ENCODE measurements around the gene ZDHHC8. TPM values are rescaled to one million over a fixed set of nuclear protein-coding genes. Genes with fewer than 3 reads are reported as not detected.

Gene ZDHHC8
- total and polyA plus RNA-seq, 10 of the 15 experiments (the other 5 are each of a cell fraction or from before 2014, with no cell fraction given): 0.03 to 46.3 (median 5.3) TPM

GRCh38 chr22:20107951-20108756, 23.4 kb upstream of the ZDHHC8 start (continued):
- TF ChIP-seq MLLT1 (IDR thresholded peaks at IDR 0.05) (no peak), YBX1 (IDR thresholded peaks at IDR 0.05) (no peak), MEF2B (IDR thresholded peaks at IDR 0.05; ENCODE audit: partially characterized antibody, poor library complexity, severe bottlenecking) (no peak), YY1 (IDR thresholded peaks at IDR 0.05; ENCODE audit: low read depth, low read length) (no peak)

GRCh38 chr22:20108757-20109230, 22.8 kb upstream of the ZDHHC8 start:
- no peak overlapping the region for H3K4me2 ChIP-seq (ENCODE audit: control insufficient read depth, insufficient read depth)
- ChIA-PET POLR2A (no interaction called here), RAD21 (ENCODE audit: unreplicated experiment) (no interaction called here), CTCF (no interaction called here), SMC1A (ENCODE audit: uncharacterized antibody, unreplicated experiment) (no interaction called here)
- WGBS (ENCODE audit: insufficient coverage, insufficient replicate concordance, low lambda C conversion rate, missing lambda C conversion rate): 95% methylated on average over 12 of the region's 12 CpGs
- H2AFZ ChIP-seq (ENCODE audit: control insufficient read depth, low read depth, low read length): no peak overlapping the region
- FAIRE-seq (no peak), ATAC-seq (no peak), DNase-seq (ENCODE audit: low read depth, low spot score) (no peak)
- H3K4me1 ChIP-seq (ENCODE audit: control insufficient read depth, insufficient read depth, low read length): peaks cover 9% of the 10 kb centered on the region
- H3K27ac ChIP-seq (ENCODE audit: control insufficient read depth, insufficient read depth): no peak overlapping the region
- H3K27me3 ChIP-seq (replicated peaks in 1 of 2; ENCODE audit: control insufficient read depth in 2 of 2, insufficient read depth in 2 of 2, low read length in 1 of 2): no peaks in the 10 kb centered on the region
- H3K4me3 ChIP-seq: no peak overlapping the region
- H3K36me3 ChIP-seq (ENCODE audit: control insufficient read depth in 2 of 2, insufficient read depth in 2 of 2, low read length in 1 of 2): peaks cover 29 to 69% of the 10 kb centered on the region in 2 experiments; a peak in 3 of 4 replicates
- H4K20me1 ChIP-seq (ENCODE audit: control insufficient read depth, insufficient read depth): no peaks in the 10 kb centered on the region
- no peaks in the 10 kb centered on the region for H3K79me2 ChIP-seq (ENCODE audit: control insufficient read depth, insufficient read depth, low read length)
- no peaks in the 10 kb centered on the region; the same call in 2 of the 3 replicates for H3K9me3 ChIP-seq (replicated peaks; ENCODE audit: control insufficient read depth, insufficient read depth, low read length)
- TF ChIP-seq POLR2A (IDR thresholded peaks at IDR 0.05; ENCODE audit: low read depth, low read length) (peak; percentile 63; the same call in 1 of the 2 replicates), POLR2AphosphoS5 (IDR thresholded peaks at IDR 0.05; ENCODE audit: low read length) (0 out of 2 replicates have a peak, but pooled peaks have one; percentile 9), CREM (IDR thresholded peaks at IDR 0.05; ENCODE audit: low read depth) (no peak)
- in situ Hi-C loops (cut with MboI) (no loop called here), intact Hi-C loops (cut with micrococcal nuclease; ENCODE audit: unreplicated experiment) (no loop called here)
- H3K9ac ChIP-seq (ENCODE audit: control insufficient read depth, insufficient read depth, low read length): no peak overlapping the region
- no TSS peak for BruUV-seq (replicated peaks)

Measured in GM12878 (cell line).